ENCODE results near the gene SOX15. TPM values are rescaled to one million over a fixed set of nuclear protein-coding genes. Genes with fewer than 3 reads are reported as not detected.
"Not testable (repeated sequence)": the region's sequence is repeated elsewhere in the genome, so short reads cannot be mapped to it uniquely, and the experiment has no call there.

The SOX15 gene
- total and polyA plus RNA-seq, 5 experiments from 2014 or later = 0.55 to 0.93 TPM; not detected in 3

DNA sequence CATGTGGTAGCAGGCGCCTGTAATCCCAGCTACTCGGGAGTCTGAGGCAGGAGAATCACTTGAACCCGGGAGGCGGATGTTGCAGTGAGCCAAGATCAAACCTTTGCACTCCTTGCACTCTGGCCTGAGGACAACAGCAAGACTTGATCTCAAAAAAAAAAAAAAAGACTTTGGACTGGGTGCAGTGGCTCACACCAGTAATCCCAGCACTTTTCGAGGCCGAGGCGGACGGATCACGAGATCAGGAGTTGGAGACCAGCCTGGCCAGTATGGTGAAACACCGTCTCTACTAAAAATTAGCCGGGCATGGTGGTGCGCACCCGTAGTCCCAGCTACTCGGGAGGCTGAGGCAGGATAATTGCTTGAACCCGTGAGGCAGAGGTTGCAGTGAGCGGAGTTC, 35.9 kb upstream of the SOX15 start:
- POLR2A ChIA-PET = interaction anchor here (0.7 to 3.4 kb wide), 3 partner anchors 10 to 60 kb away, joined by 3 to 83 read pairs (median 52); partner anchors contain the start of genes FXR2 and TP53
- not testable (repeated sequence) for H3K9me3 Mint-ChIP-seq, H3K36me3 Mint-ChIP-seq, ATAC-seq, H3K27me3 Mint-ChIP-seq, DNase-seq
- H3K4me1 Mint-ChIP-seq = peaks cover 7 to 18% (median 16%) of the 10 kb centered on the region in 4 donors
- H3K4me3 Mint-ChIP-seq = peak overlapping the region in 3 of 10 donors; percentile 11 to 91 (median 16)
- peak overlapping the region in 2 of 10 donors; percentile 79 to 96 for H3K27ac Mint-ChIP-seq

DNA sequence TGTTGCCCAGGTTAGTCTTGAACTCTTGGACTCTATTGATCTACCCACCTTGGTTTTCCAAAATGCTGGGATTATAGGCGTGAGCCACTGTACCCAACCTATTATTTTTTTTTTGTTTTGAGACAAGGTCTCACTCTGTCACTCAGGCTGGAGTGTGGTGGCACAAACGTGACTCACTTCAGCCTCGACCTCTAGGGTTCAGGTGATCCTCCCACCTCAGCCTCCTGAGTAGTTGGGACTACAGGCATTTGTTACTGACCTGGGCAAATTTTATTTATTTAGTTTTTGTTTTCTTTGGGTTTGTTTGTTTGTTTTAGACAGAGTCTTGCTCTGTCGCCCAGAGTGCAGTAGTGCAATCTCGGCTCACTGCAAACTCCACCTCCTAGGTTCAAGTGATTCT, 33.8 kb upstream of the SOX15 start:
- Mint-ChIP-seq H3K27ac (no peak overlapping the region), H3K36me3 (peaks cover 0 to 7% (median 2%) of the 10 kb centered on the region in 3 donors), H3K27me3 (no peaks in the 10 kb centered on the region), H3K9me3 (no peaks in the 10 kb centered on the region), H3K4me1 (peaks cover 5 to 18% (median 15%) of the 10 kb centered on the region in 4 donors), H3K4me3 (no peak overlapping the region)
- POLR2A ChIA-PET = no interaction called here
- ATAC-seq = no peak
- DNase-seq = no peak

DNA sequence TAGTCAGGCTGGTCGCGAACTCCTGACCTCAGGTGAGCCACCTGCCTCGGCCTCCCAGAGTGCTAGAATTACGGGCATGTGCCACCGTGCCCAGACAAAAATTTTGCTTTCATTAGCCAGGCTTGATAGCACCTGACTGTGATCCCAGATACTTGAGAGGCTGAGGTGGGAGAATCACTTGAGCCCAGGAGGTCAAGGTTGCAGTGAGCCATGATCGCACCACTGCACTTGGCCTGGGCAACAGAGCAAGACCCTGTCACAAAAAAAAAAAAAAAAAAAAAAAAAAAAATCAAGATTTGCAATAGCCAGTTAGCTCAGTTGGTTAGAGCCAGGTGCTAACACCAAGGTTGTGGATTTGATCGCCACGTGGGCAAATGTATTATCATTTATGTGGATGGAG, 30.9 kb upstream of the SOX15 start:
- ATAC-seq (no peak), DNase-seq (no peak)
- H3K4me3 Mint-ChIP-seq = no peak overlapping the region
- no peaks in the 10 kb centered on the region for H3K27me3 Mint-ChIP-seq
- no peaks in the 10 kb centered on the region for H3K4me1 Mint-ChIP-seq
- no peak overlapping the region for H3K27ac Mint-ChIP-seq
- H3K36me3 Mint-ChIP-seq = peaks cover 0 to 2% (median 0%) of the 10 kb centered on the region in 3 donors
- POLR2A ChIA-PET = interaction anchor here (0.6 to 2.8 kb wide), 4 partner anchors 11 to 374 kb away, joined by 3 to 16 read pairs (median 6); partner anchors contain the start of gene TP53
- H3K9me3 Mint-ChIP-seq = no peaks in the 10 kb centered on the region

DNA sequence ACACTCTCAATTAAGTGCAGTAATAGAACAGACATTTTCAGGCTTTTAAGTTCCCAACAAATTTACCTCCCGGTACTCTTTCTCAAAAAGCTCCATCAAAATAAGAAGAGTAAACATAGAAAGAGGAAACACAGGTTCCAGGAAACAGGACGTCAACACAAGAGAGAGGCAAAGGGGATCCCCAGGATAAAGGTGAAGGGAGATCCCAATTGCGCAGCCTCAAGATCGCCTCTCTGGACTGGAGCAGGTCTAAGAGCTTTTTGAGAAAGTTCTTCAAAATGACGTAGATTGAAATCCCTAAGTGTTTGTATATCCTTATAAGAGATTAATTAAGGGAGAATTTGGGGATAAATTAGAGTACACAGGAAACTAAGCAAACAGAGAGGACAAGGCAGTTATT, 28.7 kb upstream of the SOX15 start:
- Mint-ChIP-seq H3K27me3 (no peaks in the 10 kb centered on the region), H3K4me1 (peaks cover 2 to 10% (median 5%) of the 10 kb centered on the region in 4 donors), H3K9me3 (no peaks in the 10 kb centered on the region), H3K27ac (no peak overlapping the region), H3K36me3 (no peaks in the 10 kb centered on the region), H3K4me3 (no peak overlapping the region)
- ATAC-seq = no peak
- no peak for DNase-seq
- POLR2A ChIA-PET = interaction anchor here (1.0 to 6.1 kb wide), 3 partner anchors 9 to 67 kb away, joined by 5 to 105 read pairs (median 52); partner anchors contain the start of genes SAT2, TP53 and WRAP53

DNA sequence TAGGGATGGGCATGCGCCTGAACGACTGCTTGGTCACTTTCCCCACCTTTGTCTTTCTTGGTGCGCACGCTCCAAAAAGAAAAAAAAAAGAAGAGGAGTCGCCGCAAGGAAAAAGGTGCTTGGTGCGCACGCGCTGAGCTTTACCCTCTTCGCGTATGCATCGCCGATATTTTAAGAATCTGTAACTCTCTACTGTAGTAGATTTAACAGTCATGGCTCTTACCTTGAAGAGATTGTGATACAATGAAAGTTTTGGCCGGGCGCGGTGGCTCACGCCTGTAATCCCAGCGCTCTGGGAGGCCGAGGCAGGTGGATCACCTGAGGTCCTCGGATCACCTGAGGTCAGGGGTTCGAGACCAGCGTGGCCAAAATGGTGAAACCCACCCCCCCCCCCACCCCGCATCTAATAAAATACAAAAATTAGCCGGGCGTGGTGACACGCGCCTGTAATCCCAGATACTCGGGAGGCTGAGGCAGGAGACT, 25.4 kb upstream of the SOX15 start:
- peak; percentile 43 to 44 for ATAC-seq
- Mint-ChIP-seq H3K4me1 (peaks cover 20 to 38% (median 35%) of the 10 kb centered on the region in 4 donors), H3K27me3 (no peaks in the 10 kb centered on the region), H3K4me3 (peak overlapping the region; percentile 85 to 96 (median 90)), H3K36me3 (peaks cover 0 to 10% (median 2%) of the 10 kb centered on the region in 3 donors), H3K9me3 (no peaks in the 10 kb centered on the region), H3K27ac (peak overlapping the region; percentile 82 to 99 (median 97))
- POLR2A ChIA-PET = interaction anchor here (0.6 to 6.1 kb wide), 21 partner anchors 12 to 580 kb away, joined by 3 to 105 read pairs (median 5); partner anchors contain the start of genes ATP1B2, MPDU1, PHF23 and POLR2A
- no peak for DNase-seq

DNA sequence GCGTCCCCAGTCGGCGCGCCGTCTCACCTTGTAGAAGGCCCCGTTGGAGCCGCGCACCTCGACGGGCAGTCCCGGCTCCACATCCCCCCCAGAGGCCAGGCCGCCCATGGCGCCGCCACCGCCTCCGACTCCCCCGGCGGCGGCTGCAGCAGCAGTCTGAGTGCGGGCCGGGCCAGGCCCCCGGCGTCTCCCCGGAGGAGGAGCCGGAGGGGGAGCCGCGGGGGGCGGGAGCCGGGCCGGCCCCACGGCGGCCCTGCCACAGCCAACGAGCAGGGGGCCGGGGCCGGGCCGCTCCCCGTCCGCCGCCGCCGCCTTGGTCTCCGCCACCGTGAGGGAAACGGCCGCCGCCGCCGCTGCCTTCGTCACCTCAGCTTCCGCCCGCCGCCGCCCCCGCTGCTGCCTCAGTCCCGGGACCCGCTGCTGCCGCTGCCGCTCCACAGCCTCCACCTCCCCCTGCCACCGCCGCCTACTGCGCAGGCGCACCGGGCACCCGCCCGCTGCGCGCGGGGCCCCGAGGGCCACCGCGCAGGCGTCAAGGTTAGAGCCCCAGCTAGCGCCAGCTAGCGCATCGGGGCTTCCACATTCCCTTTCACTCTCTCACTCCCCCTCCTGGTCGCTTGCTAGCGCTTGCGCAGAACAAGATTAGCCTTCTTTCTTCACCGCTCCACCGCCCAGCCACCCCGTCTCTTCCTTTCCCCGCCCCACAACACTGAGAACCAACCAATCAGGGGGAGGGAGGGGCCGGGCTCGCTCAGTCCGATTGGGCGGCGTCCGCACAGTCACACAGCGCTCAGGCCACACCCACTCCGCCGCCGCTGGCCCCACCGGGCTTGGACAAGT, 24.8 kb upstream of the SOX15 start, which contains the start of gene FXR2:
Gene FXR2 (minus strand): TSS at position 473 of the 840 bp plus-strand sequence. CDS start 365 bp downstream, at position 108.
- Mint-ChIP-seq H3K4me1 (peaks cover 20 to 41% (median 37%) of the 10 kb centered on the region in 4 donors), H3K27me3 (no peaks in the 10 kb centered on the region), H3K36me3 (peaks cover 0 to 10% (median 2%) of the 10 kb centered on the region in 3 donors), H3K9me3 (no peaks in the 10 kb centered on the region), H3K27ac (peak within 1 kb of the TSS; percentile 82 to 99 (median 97)), H3K4me3 (peak within 1 kb of the TSS; percentile 85 to 97 (median 92))
- ATAC-seq (peak; percentile 83 to 85), DNase-seq (peak; percentile 96 to 100 (median 98))
- POLR2A ChIA-PET = interaction anchor here (0.5 to 6.1 kb wide), 22 partner anchors 13 to 579 kb away, joined by 3 to 105 read pairs (median 5); partner anchors contain the start of genes ATP1B2, MPDU1, PHF23 and POLR2A

DNA sequence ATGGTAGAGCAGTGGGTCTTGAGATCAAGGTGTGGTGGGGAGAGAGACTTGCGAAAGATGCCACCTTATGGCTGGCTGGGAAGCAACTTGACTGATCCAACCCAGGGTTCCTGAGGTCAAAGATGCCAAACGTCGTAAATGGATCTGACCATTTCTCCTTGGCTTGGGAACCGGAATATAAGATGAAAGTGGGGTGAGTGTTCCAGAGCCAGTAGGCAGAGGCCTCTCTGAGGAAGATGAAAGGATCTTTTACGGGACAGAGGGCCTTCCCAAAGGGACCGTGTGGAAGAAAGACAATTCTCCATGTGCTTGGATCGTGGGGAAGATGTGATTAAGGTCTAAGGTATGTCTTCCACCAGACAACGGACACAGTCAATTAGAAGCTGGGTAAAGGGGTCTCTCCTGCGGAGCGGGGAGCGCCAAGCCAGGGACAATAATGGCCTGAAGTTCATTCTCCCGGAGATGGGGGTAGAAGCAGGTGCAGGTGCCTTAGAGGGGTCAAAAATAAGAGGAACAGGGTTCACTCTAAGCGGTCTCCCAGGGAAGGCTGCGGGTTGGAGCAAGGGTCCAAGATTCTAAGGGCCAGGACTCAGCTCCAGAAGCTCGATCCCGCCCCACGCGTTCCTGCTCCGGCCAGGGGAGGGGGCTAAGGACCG, 24.0 kb upstream of the SOX15 start:
- ATAC-seq (no peak), DNase-seq (no peak)
- peaks cover 23 to 47% (median 43%) of the 10 kb centered on the region in 4 donors for H3K4me1 Mint-ChIP-seq
- peaks cover 0 to 12% (median 2%) of the 10 kb centered on the region in 3 donors for H3K36me3 Mint-ChIP-seq
- H3K27ac Mint-ChIP-seq = peak overlapping the region; percentile 39 to 94 (median 92)
- peak overlapping the region; percentile 84 to 97 (median 91) for H3K4me3 Mint-ChIP-seq
- POLR2A ChIA-PET = interaction anchor here (0.5 to 6.1 kb wide), 12 partner anchors 13 to 375 kb away, joined by 3 to 105 read pairs (median 8); partner anchors contain the start of genes ATP1B2, MPDU1, PHF23 and SAT2
- no peaks in the 10 kb centered on the region for H3K27me3 Mint-ChIP-seq
- no peaks in the 10 kb centered on the region for H3K9me3 Mint-ChIP-seq

DNA sequence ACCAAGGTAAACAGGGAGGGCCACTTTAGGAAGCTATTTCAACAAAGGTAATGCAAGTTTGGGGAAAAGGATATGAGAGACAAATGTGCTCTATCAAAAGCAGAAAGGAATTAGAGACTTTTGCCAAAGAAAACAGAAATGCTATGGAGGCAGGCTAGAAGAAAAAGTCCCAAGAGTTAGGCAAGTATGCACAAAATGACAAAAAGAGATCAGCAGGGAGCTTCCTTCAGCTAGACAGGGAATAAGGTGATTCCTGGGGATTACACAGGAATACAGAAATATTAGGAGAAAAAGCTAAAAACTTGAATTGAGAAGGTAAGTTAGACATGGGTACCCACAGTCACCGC, 22.4 kb upstream of the SOX15 start:
- Mint-ChIP-seq H3K9me3 (no peaks in the 10 kb centered on the region), H3K36me3 (peaks cover 0 to 16% (median 2%) of the 10 kb centered on the region in 3 donors), H3K27ac (peak overlapping the region in 6 of 10 donors; percentile 1 to 86 (median 69)), H3K4me3 (peak overlapping the region; percentile 51 to 91 (median 72)), H3K4me1 (peaks cover 23 to 51% (median 47%) of the 10 kb centered on the region in 4 donors), H3K27me3 (no peaks in the 10 kb centered on the region)
- no peak for DNase-seq
- POLR2A ChIA-PET = interaction anchor here (0.7 to 4.4 kb wide), 4 partner anchors 9 to 74 kb away, joined by 3 to 16 read pairs (median 4); partner anchors contain the start of gene SAT2
- no peak for ATAC-seq

DNA sequence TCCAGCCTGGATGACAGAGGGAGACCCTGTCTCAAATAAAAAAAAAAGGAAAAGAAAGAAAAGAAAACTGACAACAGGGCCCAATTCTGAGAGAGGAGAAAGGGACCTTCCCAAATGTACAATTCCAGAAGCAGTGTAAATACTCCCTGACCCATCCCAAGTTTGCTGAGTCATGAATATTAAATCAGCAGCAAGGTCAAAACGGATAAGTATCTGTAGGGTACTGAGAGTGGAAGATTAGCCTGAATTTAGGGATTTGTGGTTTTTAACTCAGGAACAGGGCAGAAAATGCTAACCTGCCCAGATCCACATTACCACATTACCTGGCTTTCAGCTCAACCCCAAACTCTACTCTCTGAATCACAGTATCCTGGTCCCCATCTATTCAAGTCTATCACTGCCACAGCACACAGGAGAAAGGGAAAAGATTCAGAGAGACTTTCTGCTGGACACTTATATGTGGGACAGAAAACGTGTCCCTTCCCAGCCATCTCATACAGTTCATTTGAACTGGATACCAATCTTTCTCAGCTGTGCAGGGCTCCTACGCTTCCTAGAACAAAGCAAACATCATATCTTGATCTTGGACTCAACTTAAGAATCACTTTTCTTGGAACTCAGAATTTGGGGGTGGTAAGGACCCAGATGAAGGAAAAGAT, 21.9 kb upstream of the SOX15 start:
- POLR2A ChIA-PET = interaction anchor here (0.8 to 4.4 kb wide), 4 partner anchors 16 to 75 kb away, joined by 3 to 16 read pairs (median 4); partner anchors contain the start of gene SAT2
- peak overlapping the region in 9 of 10 donors; percentile 62 to 91 (median 72) for H3K4me3 Mint-ChIP-seq

DNA sequence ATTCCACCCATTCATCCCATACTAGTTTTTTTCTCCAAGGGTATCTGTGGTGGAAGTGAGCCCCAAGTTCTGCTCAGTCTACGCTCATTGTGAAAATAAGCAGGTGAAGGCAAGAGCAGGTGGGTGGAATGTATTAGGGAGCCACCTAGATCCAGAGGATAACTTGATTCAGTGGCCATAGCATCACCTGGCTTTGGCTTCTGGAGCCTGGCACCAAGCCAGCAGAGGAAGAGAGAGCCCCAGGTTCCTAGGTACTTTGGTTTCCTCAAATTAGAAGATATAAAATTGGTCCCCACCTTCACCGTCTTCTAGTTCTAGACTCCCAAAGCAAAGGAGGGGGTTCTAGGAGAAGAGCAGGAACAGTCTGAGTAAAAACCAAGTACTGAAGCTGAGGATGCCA, 20.7 kb upstream of the SOX15 start:
- DNase-seq (no peak), ATAC-seq (no peak)
- POLR2A ChIA-PET = interaction anchor here (0.9 kb wide), 1 partner anchor 10 kb away, joined by 3 read pairs; no protein-coding TSS in a partner anchor
- peaks cover 0 to 24% (median 4%) of the 10 kb centered on the region in 3 donors for H3K36me3 Mint-ChIP-seq
- H3K27me3 Mint-ChIP-seq = no peaks in the 10 kb centered on the region
- H3K4me1 Mint-ChIP-seq = peaks cover 30 to 61% (median 52%) of the 10 kb centered on the region in 4 donors
- peak overlapping the region in 4 of 10 donors; percentile 7 to 22 (median 11) for H3K4me3 Mint-ChIP-seq
- H3K9me3 Mint-ChIP-seq = no peaks in the 10 kb centered on the region
- peak overlapping the region in 4 of 10 donors; percentile 22 to 43 (median 37) for H3K27ac Mint-ChIP-seq

More for the DNA sequence above, 21.9 kb upstream of the SOX15 start:
- DNase-seq (no peak), ATAC-seq (no peak)
- Mint-ChIP-seq H3K27ac (peak overlapping the region in 7 of 10 donors; percentile 28 to 86 (median 73)), H3K36me3 (peaks cover 0 to 16% (median 2%) of the 10 kb centered on the region in 3 donors), H3K4me1 (peaks cover 23 to 53% (median 47%) of the 10 kb centered on the region in 4 donors), H3K27me3 (no peaks in the 10 kb centered on the region), H3K9me3 (no peaks in the 10 kb centered on the region)

DNA sequence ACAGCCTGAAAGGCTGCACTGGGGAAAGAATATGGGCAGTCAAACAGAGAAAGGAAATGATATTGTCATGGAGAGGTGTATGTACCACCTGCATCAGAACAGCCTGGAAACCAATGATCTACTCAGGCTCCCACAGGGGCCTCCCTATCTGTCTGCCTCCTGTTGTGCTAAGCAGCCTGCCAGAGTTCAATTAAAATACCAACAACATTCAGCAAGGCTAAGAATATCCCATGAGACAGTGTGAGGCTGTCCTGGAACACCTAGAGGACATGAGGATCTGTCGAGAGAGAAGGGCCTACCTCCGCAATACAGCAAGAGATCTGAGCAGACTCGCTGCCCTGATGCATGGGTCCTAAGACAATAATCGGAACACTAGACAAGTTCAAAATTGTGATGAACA, 16.4 kb upstream of the SOX15 start:
- Mint-ChIP-seq H3K27ac (peak overlapping the region in 5 of 10 donors; percentile 12 to 55 (median 46)), H3K27me3 (no peaks in the 10 kb centered on the region), H3K9me3 (no peaks in the 10 kb centered on the region), H3K36me3 (peaks cover 0 to 60% (median 27%) of the 10 kb centered on the region in 3 donors), H3K4me1 (peaks cover 15 to 34% (median 24%) of the 10 kb centered on the region in 4 donors), H3K4me3 (peak overlapping the region in 1 of 10 donors; percentile 1)
- ATAC-seq = no peak
- POLR2A ChIA-PET = no interaction called here
- DNase-seq = no peak

Data from naive thymus-derived CD8-positive, alpha-beta T cell (primary cell).